Neutrophil (primary cell): ENCODE measurements around the gene FLOT1.

ENCODE experiments used
- H3K27ac ChIP-seq: fragments of 200-600 bp; sonication (generic); 2 replicates; pipeline ENCODE4 v1.5.1; 2016; ENCODE audit warnings: mild to moderate bottlenecking, moderate library complexity
- H3K27me3 ChIP-seq: fragments of 200-600 bp; sonication (generic); 2 replicates; pipeline ENCODE4 v1.6.0; 2016; ENCODE audit warnings: mild to moderate bottlenecking
- H3K36me3 ChIP-seq: fragments of 200-600 bp; sonication (generic); 2 replicates; pipeline ENCODE4 v1.5.1; 2017
- H3K4me1 ChIP-seq, 2 experiments: fragments of 200-600 bp in 1 of 2; sonication (generic) in 1 of 2; 1 replicate in 1 of 2; 2 replicates in 1 of 2; pipeline versions ENCODE4 v1.5.1 to v1.6.1; 2013 to 2016; ENCODE audit warnings: low read depth in 1 of 2, low read length in 1 of 2, mild to moderate bottlenecking in 1 of 2, moderate library complexity in 1 of 2; ENCODE audit not compliant: control insufficient read depth in 1 of 2, insufficient read depth in 1 of 2
- H3K4me3 ChIP-seq, 2 experiments: fragments of 200-600 bp in 1 of 2; sonication (generic) in 1 of 2; 1 replicate in 1 of 2; 2 replicates in 1 of 2; pipeline ENCODE4 v1.5.1; 2013 to 2016; ENCODE audit warnings: low read depth in 1 of 2, low read length in 1 of 2, mild to moderate bottlenecking in 1 of 2, moderate library complexity in 1 of 2
- H3K9me3 ChIP-seq: fragments of 200-600 bp; sonication (generic); 2 replicates; pipeline ENCODE4 v1.5.1; 2016
- CTCF ChIP-seq: fragments of 200-600 bp; sonication (generic); IDR thresholded peaks from 2 replicates; pipeline ENCODE4 v1.5.1; 2016; ENCODE audit warnings: antibody characterized with exemption

The FLOT1 gene

GRCh38 chr6:30777155-30777485, 34.6 kb upstream of the FLOT1 start:
- Histone ChIP-seq H3K27me3 (no peaks in the 10 kb centered on the region), H3K9me3 (no peaks in the 10 kb centered on the region), H3K4me3 (no peak overlapping the region), H3K4me1 (peaks cover 48 to 56% of the 10 kb centered on the region in 2 experiments), H3K36me3 (no peaks in the 10 kb centered on the region), H3K27ac (peak overlapping the region; percentile 1)
- TF ChIP-seq CTCF, result no peak

GRCh38 chr6:30776390-30777154, 34.1 kb upstream of the FLOT1 start:
- Histone ChIP-seq H3K9me3 (no peaks in the 10 kb centered on the region), H3K36me3 (no peaks in the 10 kb centered on the region), H3K27me3 (no peaks in the 10 kb centered on the region), H3K4me3 (no peak overlapping the region), H3K27ac (no peak overlapping the region), H3K4me1 (peaks cover 43 to 51% of the 10 kb centered on the region in 2 experiments)
- no peak for TF ChIP-seq CTCF

- Histone ChIP-seq H3K27me3 (no peaks in the 10 kb centered on the region), H3K9me3 (no peaks in the 10 kb centered on the region), H3K4me3 (no peak overlapping the region), H3K27ac (no peak overlapping the region), H3K36me3 (no peaks in the 10 kb centered on the region), H3K4me1 (peaks cover 37 to 45% of the 10 kb centered on the region in 2 experiments)
- TF ChIP-seq CTCF, result no peak
These were observed 32.6 kb upstream of the FLOT1 start for GRCh38 chr6:30775104-30775503.

- H3K36me3 ChIP-seq, result no peaks in the 10 kb centered on the region
- no peaks in the 10 kb centered on the region for H3K9me3 ChIP-seq
- H3K4me3 ChIP-seq, result no peak overlapping the region
- no peak for TF ChIP-seq CTCF
- no peaks in the 10 kb centered on the region for H3K27me3 ChIP-seq
- H3K27ac ChIP-seq, result no peak overlapping the region
- peaks cover 37 to 45% of the 10 kb centered on the region in 2 experiments for H3K4me1 ChIP-seq
These were observed 32.2 kb upstream of the FLOT1 start for GRCh38 chr6:30774701-30775100.

GRCh38 chr6:30770592-30770991, 28.1 kb upstream of the FLOT1 start:
- H3K36me3 ChIP-seq, result no peaks in the 10 kb centered on the region
- H3K27ac ChIP-seq, result peak overlapping the region; percentile 69
- H3K9me3 ChIP-seq, result no peaks in the 10 kb centered on the region
- TF ChIP-seq CTCF, result no peak
- peaks cover 29 to 31% of the 10 kb centered on the region in 2 experiments for H3K4me1 ChIP-seq
- H3K4me3 ChIP-seq, result no peak overlapping the region
- no peaks in the 10 kb centered on the region for H3K27me3 ChIP-seq
